Heart left ventricle (tissue), 13 donors: ENCODE data around the gene MYH6.

Source experiments
- CTCF ChIP-seq, 12 donors: fragments of 200-600 bp; sonication (generic) in 4 of 12; IDR thresholded peaks; one replicate each; pipeline versions ENCODE4 v1.5.0 to v1.8.0; 2018 to 2022; ENCODE audit warnings: antibody characterized with exemption in 12 of 12, mild to moderate bottlenecking in 5 of 12
- POLR2A ChIP-seq, 2 donors: fragments of 450-650 bp; IDR thresholded peaks; one replicate each; pipeline ENCODE4 v1.6.1; 2017; ENCODE audit warnings: antibody characterized with exemption in 2 of 2, mild to moderate bottlenecking in 2 of 2, moderate library complexity in 2 of 2
- donor health status: ischemic (EF 13 %, LVEDD 7.1; RV severe dilation, severe dysfunction).
- donor health status: DM: no; HTN: yes; CAD: no.
- donor health status: DM: no; HTN: no; CAD: no.
- donor health status: ischemic (EF 25% LVEDD 6.9; RV normal size, moderate dysfunction).
- donor health status: ischemic (EF 25% LVEDD 5.7; RV mildly dilated, moderate dysfunction).
- donor health status: ischemic (EF 35%, LVEDD 5.7; RV mildly dilated, moderate dysfunction).
- donor health status: nonischemic (EF 11% LVEDD 7.7; RV severe dilation, severe dysfunction).
- donor health status: DM: yes; HTN: yes; CAD: no.
- donor health status: PGD.
- donor health status: ischemic (EF 29% LVEDD 5.4; RV normal size, mild dysfunction).
- donor health status: nonischemic (EF 23%, LVEDD 6.1; RV moderate dilation, normal function).

GRCh38 chr14:23443411-23443812 lies 35.3 kb upstream of the MYH6 start:
- TF ChIP-seq CTCF (IDR thresholded peaks at IDR 0.05): no peak
- TF ChIP-seq POLR2A (IDR thresholded peaks at IDR 0.05): no peak
